RWPE2 (cell line): ENCODE results near the gene C5orf46.
A peak's percentile ranks its signal among the peaks of the same experiment; 100 is the strongest.

ENCODE experiments used
- ATAC-seq: fragments of 200-7000 bp; cut with Tn5 transposase; 3 replicates; pipeline ENCODE4 v1.9.1; 2021; ENCODE audit warnings: low read depth
- DNase-seq: peaks from one replicate; pipeline ENCODE4 v3.0.0-alpha.2; 2020; ENCODE audit warnings: low spot score
- H3K27ac ChIP-seq: fragments of 450-650 bp; 2 replicates; pipeline ENCODE4 v1.5.1; 2017; ENCODE audit warnings: mild to moderate bottlenecking; ENCODE audit not compliant: poor library complexity, severe bottlenecking
- H3K27me3 ChIP-seq: fragments of 250-450 bp; sonication (Bioruptor Pico); 2 replicates; pipeline ENCODE4 v1.5.1; 2021; ENCODE audit warnings: mild to moderate bottlenecking, moderate library complexity; ENCODE audit not compliant: insufficient read depth, poor library complexity, severe bottlenecking
- H3K36me3 ChIP-seq: fragments of 250-450 bp; sonication (Bioruptor Pico); 2 replicates; pipeline ENCODE4 v1.5.1; 2020; ENCODE audit warnings: low read depth, mild to moderate bottlenecking, moderate library complexity
- H3K4me1 ChIP-seq: fragments of 250-450 bp; sonication (Bioruptor Pico); 2 replicates; pipeline ENCODE4 v1.5.1; 2021; ENCODE audit warnings: mild to moderate bottlenecking, moderate library complexity; ENCODE audit not compliant: insufficient read depth, poor library complexity, severe bottlenecking
- H3K4me3 ChIP-seq: fragments of 250-450 bp; sonication (Bioruptor Pico); 2 replicates; pipeline ENCODE4 v1.5.1; 2021; ENCODE audit warnings: mild to moderate bottlenecking, moderate library complexity; ENCODE audit not compliant: severe bottlenecking
- H3K9me3 ChIP-seq: fragments of 250-450 bp; sonication (Bioruptor Pico); 2 replicates; pipeline ENCODE4 v1.5.1; 2021; ENCODE audit warnings: mild to moderate bottlenecking, moderate library complexity; ENCODE audit not compliant: severe bottlenecking
- CTCF ChIP-seq: fragments of 450-650 bp; IDR thresholded peaks from one replicate; pipeline ENCODE4 v1.5.1; 2017; ENCODE audit warnings: mild to moderate bottlenecking, moderate library complexity; ENCODE audit not compliant: poor library complexity, severe bottlenecking

Gene C5orf46

GRCh38 chr5:147911427-147911826, 5.1 kb upstream of the C5orf46 start:
- no peaks in the 10 kb centered on the region for H3K36me3 ChIP-seq
- H3K9me3 ChIP-seq = no peaks in the 10 kb centered on the region
- no peak for TF ChIP-seq CTCF
- no peak overlapping the region for H3K27ac ChIP-seq
- H3K4me1 ChIP-seq = peaks cover 22% of the 10 kb centered on the region
- DNase-seq (no peak), ATAC-seq (no peak)
- H3K27me3 ChIP-seq = no peaks in the 10 kb centered on the region
- no peak overlapping the region for H3K4me3 ChIP-seq

GRCh38 chr5:147904110-147904509, 2.2 kb downstream of the C5orf46 start:
- peak; percentile 56 for ATAC-seq
- Histone ChIP-seq H3K4me1 (peaks cover 41% of the 10 kb centered on the region), H3K27me3 (no peaks in the 10 kb centered on the region), H3K36me3 (no peaks in the 10 kb centered on the region), H3K9me3 (no peaks in the 10 kb centered on the region), H3K27ac (peak overlapping the region; percentile 16), H3K4me3 (no peak overlapping the region)
- DNase-seq = no peak
- TF ChIP-seq CTCF = no peak

GRCh38 chr5:147902609-147903115, 3.7 kb downstream of the C5orf46 start:
- ATAC-seq (no peak), DNase-seq (no peak)
- Histone ChIP-seq H3K36me3 (no peaks in the 10 kb centered on the region), H3K9me3 (no peaks in the 10 kb centered on the region), H3K4me3 (no peak overlapping the region), H3K4me1 (peaks cover 56% of the 10 kb centered on the region), H3K27me3 (no peaks in the 10 kb centered on the region), H3K27ac (no peak overlapping the region)
- TF ChIP-seq CTCF = no peak

- Histone ChIP-seq H3K27ac (no peak overlapping the region), H3K9me3 (no peaks in the 10 kb centered on the region), H3K36me3 (no peaks in the 10 kb centered on the region), H3K4me1 (peaks cover 57% of the 10 kb centered on the region), H3K4me3 (no peak overlapping the region), H3K27me3 (no peaks in the 10 kb centered on the region)
- ATAC-seq (no peak), DNase-seq (no peak)
- TF ChIP-seq CTCF = no peak
These were observed 4.7 kb downstream of the C5orf46 start for GRCh38 chr5:147901599-147902039.

GRCh38 chr5:147898875-147899401, 7.4 kb downstream of the C5orf46 start:
- no peak for TF ChIP-seq CTCF
- no peak overlapping the region for H3K4me3 ChIP-seq
- peak; percentile 94 for ATAC-seq

More at GRCh38 chr5:147898875-147899401, 7.4 kb downstream of the C5orf46 start:
- no peaks in the 10 kb centered on the region for H3K36me3 ChIP-seq
- no peaks in the 10 kb centered on the region for H3K9me3 ChIP-seq
- no peak for DNase-seq
- peaks cover 39% of the 10 kb centered on the region for H3K4me1 ChIP-seq
- peak overlapping the region; percentile 82 for H3K27ac ChIP-seq
- H3K27me3 ChIP-seq = no peaks in the 10 kb centered on the region
